AG09309 (cell line): ENCODE results near the gene SLC17A8.

Experiments used
- DNase-seq: peaks from one replicate; pipeline ENCODE4 v3.0.0-alpha.2; 2010; ENCODE audit warnings: low read depth
- H3K4me3 ChIP-seq: 2 replicates; pipeline ENCODE4 v1.5.1; 2011; ENCODE audit warnings: mild to moderate bottlenecking, low read depth, low read length, moderate library complexity; ENCODE audit not compliant: control insufficient read depth
- TF ChIP-seq, protein P1 (sequence below): IDR thresholded peaks from 2 replicates; pipeline ENCODE4 v1.5.1; 2011; ENCODE audit warnings: mild to moderate bottlenecking, low read depth, low read length, inconsistent platforms; ENCODE audit not compliant: insufficient read depth, control insufficient read depth; ENCODE audit errors: missing control alignments

SLC17A8 gene

GRCh38 chr12:100443434-100443833, 86.6 kb downstream of the SLC17A8 start:
- no peak for DNase-seq
- H3K4me3 ChIP-seq = no peak overlapping the region
- TF ChIP-seq, protein P1, sequence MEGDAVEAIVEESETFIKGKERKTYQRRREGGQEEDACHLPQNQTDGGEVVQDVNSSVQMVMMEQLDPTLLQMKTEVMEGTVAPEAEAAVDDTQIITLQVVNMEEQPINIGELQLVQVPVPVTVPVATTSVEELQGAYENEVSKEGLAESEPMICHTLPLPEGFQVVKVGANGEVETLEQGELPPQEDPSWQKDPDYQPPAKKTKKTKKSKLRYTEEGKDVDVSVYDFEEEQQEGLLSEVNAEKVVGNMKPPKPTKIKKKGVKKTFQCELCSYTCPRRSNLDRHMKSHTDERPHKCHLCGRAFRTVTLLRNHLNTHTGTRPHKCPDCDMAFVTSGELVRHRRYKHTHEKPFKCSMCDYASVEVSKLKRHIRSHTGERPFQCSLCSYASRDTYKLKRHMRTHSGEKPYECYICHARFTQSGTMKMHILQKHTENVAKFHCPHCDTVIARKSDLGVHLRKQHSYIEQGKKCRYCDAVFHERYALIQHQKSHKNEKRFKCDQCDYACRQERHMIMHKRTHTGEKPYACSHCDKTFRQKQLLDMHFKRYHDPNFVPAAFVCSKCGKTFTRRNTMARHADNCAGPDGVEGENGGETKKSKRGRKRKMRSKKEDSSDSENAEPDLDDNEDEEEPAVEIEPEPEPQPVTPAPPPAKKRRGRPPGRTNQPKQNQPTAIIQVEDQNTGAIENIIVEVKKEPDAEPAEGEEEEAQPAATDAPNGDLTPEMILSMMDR = no peak

DNA sequence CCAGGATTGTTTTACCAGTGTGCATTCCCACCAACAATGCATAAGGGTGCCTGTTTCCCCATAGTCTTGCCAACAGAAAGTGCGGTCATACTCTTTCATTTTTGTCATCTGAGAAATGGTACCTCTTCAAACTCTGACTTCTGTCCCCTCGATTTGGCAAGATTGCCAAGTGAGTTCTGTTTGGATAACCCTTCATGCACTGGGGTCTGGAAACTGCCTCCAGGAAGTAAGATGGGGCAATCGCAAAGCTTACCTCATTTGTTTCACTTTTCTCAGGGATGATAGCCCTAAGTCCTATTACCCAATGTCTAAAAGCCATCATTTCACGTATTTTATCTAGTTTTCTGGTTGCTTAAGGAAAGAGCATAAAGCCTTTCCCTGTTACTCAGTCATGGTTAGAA, 88.2 kb downstream of the SLC17A8 start:
- no peak for DNase-seq
- TF ChIP-seq, protein P1 = no peak
- no peak overlapping the region for H3K4me3 ChIP-seq

GRCh38 chr12:100447381-100447780, 90.5 kb downstream of the SLC17A8 start:
- TF ChIP-seq, protein P1 = no peak
- no peak overlapping the region for H3K4me3 ChIP-seq
- no peak for DNase-seq

- no peak overlapping the region for H3K4me3 ChIP-seq
- TF ChIP-seq, protein P1 = no peak
- DNase-seq = no peak
These were observed 91.8 kb downstream of the SLC17A8 start for GRCh38 chr12:100448656-100449055.

- TF ChIP-seq, protein P1 = no peak
- DNase-seq = no peak
- H3K4me3 ChIP-seq = no peak overlapping the region
These were observed 93.9 kb downstream of the SLC17A8 start for GRCh38 chr12:100450735-100451134.

GRCh38 chr12:100453951-100454350, 97.1 kb downstream of the SLC17A8 start:
- TF ChIP-seq, protein P1 = no peak
- DNase-seq = no peak

GRCh38 chr12:100455896-100456295, 99.0 kb downstream of the SLC17A8 start:
- no peak overlapping the region for H3K4me3 ChIP-seq
- no peak for DNase-seq
- TF ChIP-seq, protein P1 = no peak

More at GRCh38 chr12:100453951-100454350, 97.1 kb downstream of the SLC17A8 start:
- no peak overlapping the region for H3K4me3 ChIP-seq
